WTC11 (cell line): ENCODE results near the gene MACF1. TPM values are rescaled to one million over a fixed set of nuclear protein-coding genes. Genes with fewer than 3 reads are reported as not detected.

Source experiments
- ATAC-seq: fragments of 200-7000 bp; cut with Tn5 transposase; 2 replicates; pipeline ENCODE4 v1.10.0; 2021; ENCODE audit warnings: mild to moderate bottlenecking, moderate library complexity
- CTCF ChIA-PET: fragments of 300-600 bp; sonication (Branson Sonifier 250); formaldehyde crosslinking; loops from one replicate; lab custom pipeline; 2021; ENCODE audit warnings: antibody characterized with exemption; lab: Charles Lee
- POLR2A ChIA-PET: fragments of 350-600 bp; sonication (Branson Sonifier 250); formaldehyde crosslinking; loops from one replicate; lab custom pipeline; 2021; ENCODE audit warnings: antibody characterized with exemption; lab: Charles Lee
- DNase-seq: peaks from one replicate; pipeline ENCODE4 v3.0.0; 2021; ENCODE audit warnings: low spot score
- H3K27ac Mint-ChIP-seq: 2 replicates; pipeline ENCODE4 v1.8.0; 2021; ENCODE audit warnings: mixed read lengths
- H3K27me3 Mint-ChIP-seq: 2 replicates; pipeline ENCODE4 v1.8.0; 2021; ENCODE audit warnings: low read depth, mild to moderate bottlenecking, moderate library complexity, mixed read lengths
- H3K36me3 Mint-ChIP-seq: 2 replicates; pipeline ENCODE4 v1.8.0; 2021; ENCODE audit warnings: mixed read lengths
- H3K4me1 Mint-ChIP-seq: 2 replicates; pipeline ENCODE4 v1.8.0; 2022; ENCODE audit warnings: mixed read lengths
- H3K4me3 Mint-ChIP-seq: 2 replicates; pipeline ENCODE4 v1.8.0; 2021; ENCODE audit warnings: mild to moderate bottlenecking, moderate library complexity, mixed read lengths
- H3K9me3 Mint-ChIP-seq: 2 replicates; pipeline ENCODE4 v1.8.0; 2021; ENCODE audit warnings: mixed read lengths
- CTCF ChIP-seq: fragments of 200-600 bp; IDR thresholded peaks from 2 replicates; pipeline ENCODE4 v1.8.0; 2022; ENCODE audit warnings: antibody characterized with exemption
- HMGA2 ChIP-seq: fragments of 250-450 bp; sonication (Bioruptor Pico); IDR thresholded peaks from 2 replicates; pipeline ENCODE4 v1.4.0; 2021; ENCODE audit warnings: mild to moderate bottlenecking, moderate library complexity
- IRF1 ChIP-seq: sonication (generic); formaldehyde crosslinking; IDR thresholded peaks from 2 replicates; pipeline ENCODE4 v1.8.0; 2023; ENCODE audit warnings: missing genetic modification reagents
- KAT7 ChIP-seq: sonication (generic); formaldehyde crosslinking; IDR thresholded peaks from 2 replicates; pipeline ENCODE4 v1.8.1; 2023; ENCODE audit warnings: missing genetic modification reagents, mild to moderate bottlenecking, borderline replicate concordance
- MXD4 ChIP-seq: fragments of 250-450 bp; sonication (Bioruptor Pico); IDR thresholded peaks from 2 replicates; pipeline ENCODE4 v1.8.0; 2021; ENCODE audit warnings: mild to moderate bottlenecking, moderate library complexity, borderline replicate concordance
- NR3C1 ChIP-seq: sonication (generic); formaldehyde crosslinking; conservative IDR thresholded peaks from 2 replicates; pipeline ENCODE4 v1.8.1; 2023; ENCODE audit warnings: low read depth, mild to moderate bottlenecking, missing genetic modification reagents
- RELA ChIP-seq: sonication (generic); formaldehyde crosslinking; IDR thresholded peaks from 2 replicates; pipeline ENCODE4 v1.8.1; 2022; ENCODE audit warnings: missing genetic modification reagents, mild to moderate bottlenecking, borderline replicate concordance
- SOX15 ChIP-seq: fragments of 250-450 bp; sonication (Bioruptor Pico); IDR thresholded peaks from 2 replicates; pipeline ENCODE4 v1.9.0; 2021; ENCODE audit warnings: mild to moderate bottlenecking
- STAT6 ChIP-seq: sonication (generic); formaldehyde crosslinking; conservative IDR thresholded peaks from 2 replicates; pipeline ENCODE4 v1.8.1; 2023; ENCODE audit warnings: mild to moderate bottlenecking, low read depth, missing genetic modification reagents, moderate library complexity
- ZNF121 ChIP-seq: sonication (generic); formaldehyde crosslinking; IDR thresholded peaks from 2 replicates; pipeline ENCODE4 v1.8.0; 2023; ENCODE audit warnings: missing genetic modification reagents
- ZNF232 ChIP-seq: sonication (generic); formaldehyde crosslinking; IDR thresholded peaks from 2 replicates; pipeline ENCODE4 v1.8.0; 2022; ENCODE audit warnings: mild to moderate bottlenecking, missing genetic modification reagents
- ZNF263 ChIP-seq: sonication (generic); formaldehyde crosslinking; IDR thresholded peaks from 2 replicates; pipeline ENCODE4 v1.8.1; 2022; ENCODE audit warnings: low read depth, mild to moderate bottlenecking, moderate library complexity, missing genetic modification reagents
- ZNF423 ChIP-seq: fragments of 250-450 bp; sonication (Bioruptor Pico); IDR thresholded peaks from 2 replicates; pipeline ENCODE4 v2.1.2; 2022; ENCODE audit warnings: mild to moderate bottlenecking, moderate library complexity
- ZNF532 ChIP-seq: fragments of 250-450 bp; sonication (Bioruptor Pico); IDR thresholded peaks from 2 replicates; pipeline ENCODE4 v1.9.0; 2021; ENCODE audit warnings: mild to moderate bottlenecking, borderline replicate concordance
- total RNA-seq: library from RNA; stranded (reverse); gene quantifications from 3 replicates; pipeline ENCODE4 v1.2.3, GENCODE V29; 2021
- TF ChIP-seq, protein P1 (sequence below): fragments of 250-450 bp; sonication (Bioruptor Pico); IDR thresholded peaks from 2 replicates; pipeline ENCODE4 v1.9.0; 2021; ENCODE audit warnings: mild to moderate bottlenecking
- TF ChIP-seq, protein P2 (sequence below): sonication (generic); formaldehyde crosslinking; IDR thresholded peaks from 2 replicates; pipeline ENCODE4 v1.8.0; 2022; ENCODE audit warnings: mild to moderate bottlenecking, missing genetic modification reagents

Gene MACF1
- total RNA-seq, 1 experiment from 2014 or later, result 327 TPM

DNA sequence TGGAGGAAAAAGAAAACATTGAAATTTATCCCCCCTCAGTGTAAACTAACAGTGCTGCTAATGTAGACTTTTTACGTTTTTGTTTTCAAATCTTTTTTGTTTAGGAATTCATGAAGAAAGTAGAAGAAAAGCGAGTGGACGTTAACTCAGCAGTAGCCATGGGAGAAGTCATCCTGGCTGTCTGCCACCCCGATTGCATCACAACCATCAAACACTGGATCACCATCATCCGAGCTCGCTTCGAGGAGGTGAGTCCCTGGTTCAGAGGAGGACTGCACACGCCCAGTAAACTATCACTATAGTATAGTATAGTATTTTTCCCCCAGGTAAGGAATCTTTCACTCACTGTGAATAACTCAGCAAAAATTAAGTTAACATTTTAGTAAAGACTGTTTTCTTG is 249.1 kb downstream of the MACF1 start (continued):
- TF ChIP-seq, protein P1, sequence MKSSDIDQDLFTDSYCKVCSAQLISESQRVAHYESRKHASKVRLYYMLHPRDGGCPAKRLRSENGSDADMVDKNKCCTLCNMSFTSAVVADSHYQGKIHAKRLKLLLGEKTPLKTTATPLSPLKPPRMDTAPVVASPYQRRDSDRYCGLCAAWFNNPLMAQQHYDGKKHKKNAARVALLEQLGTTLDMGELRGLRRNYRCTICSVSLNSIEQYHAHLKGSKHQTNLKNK (CRISPR knock-in tag), result no peak
- TF ChIP-seq SOX15 (CRISPR knock-in tag) (no peak), IRF1 (no peak)
- TF ChIP-seq, protein P2, sequence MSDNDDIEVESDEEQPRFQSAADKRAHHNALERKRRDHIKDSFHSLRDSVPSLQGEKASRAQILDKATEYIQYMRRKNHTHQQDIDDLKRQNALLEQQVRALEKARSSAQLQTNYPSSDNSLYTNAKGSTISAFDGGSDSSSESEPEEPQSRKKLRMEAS, result no peak

GRCh38 chr1:39458991-39459390 is 254.5 kb downstream of the MACF1 start:
- H3K9me3 Mint-ChIP-seq, result no peaks in the 10 kb centered on the region
- ChIA-PET POLR2A (no interaction called here), CTCF (no interaction called here)
- H3K4me3 Mint-ChIP-seq, result no peak overlapping the region
- H3K36me3 Mint-ChIP-seq, result peaks cover 94% of the 10 kb centered on the region
- TF ChIP-seq HMGA2, result no peak
- TF ChIP-seq, protein P2, result no peak
- no peak for TF ChIP-seq KAT7 (CRISPR knock-in tag)
- TF ChIP-seq NR3C1 (CRISPR knock-in tag), result no peak
- TF ChIP-seq ZNF263 (CRISPR knock-in tag), result no peak
- TF ChIP-seq STAT6 (CRISPR knock-in tag), result no peak
- no peak for TF ChIP-seq ZNF423 (CRISPR knock-in tag)
- TF ChIP-seq MXD4, result no peak
- TF ChIP-seq RELA (CRISPR knock-in tag), result no peak
- TF ChIP-seq ZNF532 (CRISPR knock-in tag), result no peak
- TF ChIP-seq IRF1, result no peak
- TF ChIP-seq ZNF121, result no peak
- TF ChIP-seq ZNF232 (CRISPR knock-in tag), result no peak
- TF ChIP-seq CTCF, result no peak
- H3K27me3 Mint-ChIP-seq, result no peaks in the 10 kb centered on the region
- no peak overlapping the region for H3K27ac Mint-ChIP-seq
- H3K4me1 Mint-ChIP-seq, result no peaks in the 10 kb centered on the region
- no peak for ATAC-seq
- no peak for DNase-seq
